Activated T-cell treated with anti-CD3 and anti-CD28 coated beads for 1 hour (primary cell): Measurements from ENCODE around the gene E2F3.
"Not testable (repeated sequence)": the region's sequence is repeated elsewhere in the genome, so short reads cannot be mapped to it uniquely, and the experiment has no call there.

Experiments used
- DNase-seq: peaks from one replicate; pipeline ENCODE4 v3.0.0-alpha.2; 2020; ENCODE audit warnings: low read depth

E2F3 gene

GRCh38 chr6:20433929-20434328 lies 32.2 kb downstream of the E2F3 start:
- no peak for DNase-seq

- DNase-seq: no peak
Observed at GRCh38 chr6:20434766-20435165, 33.1 kb downstream of the E2F3 start.

- DNase-seq: no peak
Observed at GRCh38 chr6:20436719-20437118, 35.0 kb downstream of the E2F3 start.

GRCh38 chr6:20437639-20438038 lies 36.0 kb downstream of the E2F3 start:
- DNase-seq: no peak

- no peak for DNase-seq
Observed at GRCh38 chr6:20438462-20439070, 36.9 kb downstream of the E2F3 start.

- no peak for DNase-seq
Observed at GRCh38 chr6:20439558-20439957, 37.9 kb downstream of the E2F3 start.

- DNase-seq: no peak
Observed at GRCh38 chr6:20440296-20440695, 38.6 kb downstream of the E2F3 start.

GRCh38 chr6:20441236-20441635 lies 39.6 kb downstream of the E2F3 start:
- DNase-seq: no peak

- DNase-seq: no peak
Observed at GRCh38 chr6:20441921-20442320, 40.2 kb downstream of the E2F3 start.

- no peak for DNase-seq
Observed at GRCh38 chr6:20444786-20445271, 43.1 kb downstream of the E2F3 start.

- no peak for DNase-seq
Observed at GRCh38 chr6:20447157-20447556, 45.5 kb downstream of the E2F3 start.

- DNase-seq: no peak
Observed at GRCh38 chr6:20447581-20448132, 46.0 kb downstream of the E2F3 start.

- no peak for DNase-seq
Observed at GRCh38 chr6:20448828-20449227, 47.1 kb downstream of the E2F3 start.

- DNase-seq: no peak
Observed at GRCh38 chr6:20454204-20454824, 52.6 kb downstream of the E2F3 start.

GRCh38 chr6:20455251-20455940 lies 53.7 kb downstream of the E2F3 start:
- DNase-seq: no peak

- DNase-seq: no peak
Observed at GRCh38 chr6:20458027-20458894, 56.6 kb downstream of the E2F3 start.

GRCh38 chr6:20459682-20460081 lies 58.0 kb downstream of the E2F3 start:
- no peak for DNase-seq

- DNase-seq: no peak
Observed at GRCh38 chr6:20461576-20461975, 59.9 kb downstream of the E2F3 start.

GRCh38 chr6:20463396-20463795 lies 61.7 kb downstream of the E2F3 start:
- DNase-seq: no peak

- no peak for DNase-seq
Observed at GRCh38 chr6:20464041-20464440, 62.4 kb downstream of the E2F3 start.

- no peak for DNase-seq
Observed at GRCh38 chr6:20464847-20465246, 63.2 kb downstream of the E2F3 start.

- DNase-seq: not testable (repeated sequence)
Observed at GRCh38 chr6:20465616-20466015, 63.9 kb downstream of the E2F3 start.
